ENCODE data around the gene KRT71.

Gene KRT71

DNA sequence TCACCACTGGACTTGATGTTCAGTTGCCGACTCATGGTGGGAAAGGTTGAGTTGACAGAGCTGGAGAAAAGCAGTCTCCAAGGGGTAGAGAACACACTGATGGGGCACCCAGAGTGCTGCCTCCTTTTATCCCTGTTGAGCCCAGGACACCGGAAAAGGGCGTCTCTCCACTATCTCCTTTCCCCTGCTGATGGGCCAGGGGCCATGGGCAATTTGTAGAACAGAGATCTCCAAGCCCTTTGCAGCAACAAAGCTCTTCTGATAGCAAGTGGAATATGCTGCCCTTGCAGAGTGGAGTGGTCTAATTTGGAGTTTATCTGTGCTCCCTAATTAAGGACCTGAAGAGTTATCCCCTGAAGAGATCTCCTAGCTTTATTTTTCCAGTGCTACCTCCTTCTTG lies 20.8 kb upstream of the KRT71 start, which contains the start of gene KRT74:
KRT74 (minus strand) TSS at position 101 of the 400 bp plus-strand sequence; CDS start at position 35, 66 bp downstream.
- no peak for DNase-seq

DNA sequence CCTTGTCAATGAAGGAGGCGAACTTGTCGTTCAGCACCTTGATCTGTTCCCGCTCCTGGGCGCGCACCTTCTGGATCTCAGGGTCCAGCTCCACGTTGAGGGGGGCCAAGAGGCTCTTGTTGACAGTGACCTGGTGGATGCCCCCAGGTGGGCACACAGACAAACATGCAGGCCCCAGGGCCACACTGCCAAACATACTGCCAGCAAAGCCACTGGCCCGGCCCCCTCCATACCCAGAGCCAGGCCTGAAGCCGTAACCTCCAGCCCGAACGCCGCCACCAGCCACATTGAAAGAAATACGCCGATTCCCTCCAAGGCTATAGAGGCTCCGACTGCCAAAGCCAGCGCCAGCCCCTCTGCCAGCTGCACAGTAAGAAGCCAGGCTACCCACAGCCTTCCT lies 20.4 kb upstream of the KRT71 start:
- DNase-seq, result no peak

DNA sequence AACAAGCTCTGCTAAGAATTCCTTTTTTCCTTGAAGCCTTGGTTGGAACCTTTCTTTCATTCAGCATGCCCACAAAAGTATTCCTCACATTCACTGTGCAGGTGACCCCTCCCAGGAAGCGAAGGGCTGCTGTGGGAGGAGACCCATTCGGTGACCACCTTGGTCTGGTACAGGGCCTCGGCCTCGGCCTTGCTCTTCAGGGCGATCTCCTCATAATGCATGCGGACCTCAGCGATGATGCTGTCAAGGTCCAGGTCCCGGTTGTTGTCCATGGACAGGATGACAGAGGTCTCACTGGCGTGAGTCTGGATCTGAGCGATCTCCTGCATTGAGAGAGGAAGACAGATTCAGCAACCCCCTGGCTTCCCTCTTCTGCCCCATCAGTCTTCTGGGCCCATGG lies 17.6 kb upstream of the KRT71 start:
- no peak for DNase-seq

DNA sequence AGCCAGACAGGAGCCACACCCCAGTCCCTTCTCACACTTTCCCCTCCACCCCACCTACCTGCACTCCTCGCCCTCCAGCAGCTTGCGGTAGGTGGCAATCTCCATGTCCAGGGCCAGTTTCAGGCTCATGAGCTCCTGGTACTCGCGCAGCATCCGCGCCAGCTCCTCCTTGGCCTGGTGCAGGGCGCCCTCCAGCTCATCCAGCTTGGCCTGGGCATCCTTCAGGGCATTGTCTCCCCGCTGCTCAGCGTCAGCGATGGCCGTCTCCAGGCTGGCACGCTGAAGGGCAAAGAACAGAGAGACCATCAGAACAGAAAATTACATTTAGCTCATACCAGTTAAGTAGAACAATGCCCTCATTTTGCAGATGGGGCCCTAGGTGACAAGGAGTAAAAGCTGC lies 15.2 kb upstream of the KRT71 start:
- no peak for DNase-seq

DNA sequence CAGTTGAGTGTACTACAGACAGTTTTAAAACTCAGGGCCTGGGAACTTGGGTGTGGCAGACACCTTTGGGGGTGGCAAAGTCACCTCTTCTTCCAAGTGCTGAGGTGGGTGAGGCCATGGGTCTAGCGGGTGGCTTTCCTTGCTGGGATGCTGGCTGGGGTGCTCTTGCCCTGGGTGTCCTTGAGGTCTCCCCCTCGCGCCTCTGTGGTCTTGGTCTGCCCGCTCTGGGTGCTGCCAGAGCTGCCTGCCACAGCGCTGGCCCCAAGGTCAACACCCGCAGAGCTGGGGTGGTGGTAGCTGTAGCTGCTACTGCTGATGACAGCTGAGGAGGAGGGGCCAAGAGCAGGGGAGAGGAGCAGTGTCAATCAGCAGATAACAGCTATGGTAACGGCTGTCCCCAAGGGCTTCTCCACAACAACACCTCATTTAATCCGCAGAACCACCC lies 13.9 kb upstream of the KRT71 start:
- peak; percentile 27 for DNase-seq

DNA sequence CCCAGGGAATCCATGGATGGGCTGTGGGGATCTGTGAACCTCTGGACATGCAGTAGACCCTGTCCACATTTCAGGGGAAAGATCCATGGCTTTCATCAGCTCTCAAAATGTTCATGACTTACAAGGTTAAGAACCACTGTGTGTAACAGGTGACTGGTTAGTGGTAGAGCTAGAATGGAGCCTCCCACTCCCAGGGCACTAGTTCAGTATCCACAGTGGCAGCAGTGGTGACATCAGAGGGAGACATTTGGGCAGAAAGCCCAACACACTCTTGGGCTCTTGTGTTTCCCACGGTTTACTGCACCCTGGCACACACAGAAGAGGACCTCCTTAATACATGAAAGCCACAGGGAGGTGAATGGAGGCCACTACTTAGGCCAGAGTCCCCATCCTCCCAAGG lies 11.6 kb upstream of the KRT71 start:
- no peak for DNase-seq

DNA sequence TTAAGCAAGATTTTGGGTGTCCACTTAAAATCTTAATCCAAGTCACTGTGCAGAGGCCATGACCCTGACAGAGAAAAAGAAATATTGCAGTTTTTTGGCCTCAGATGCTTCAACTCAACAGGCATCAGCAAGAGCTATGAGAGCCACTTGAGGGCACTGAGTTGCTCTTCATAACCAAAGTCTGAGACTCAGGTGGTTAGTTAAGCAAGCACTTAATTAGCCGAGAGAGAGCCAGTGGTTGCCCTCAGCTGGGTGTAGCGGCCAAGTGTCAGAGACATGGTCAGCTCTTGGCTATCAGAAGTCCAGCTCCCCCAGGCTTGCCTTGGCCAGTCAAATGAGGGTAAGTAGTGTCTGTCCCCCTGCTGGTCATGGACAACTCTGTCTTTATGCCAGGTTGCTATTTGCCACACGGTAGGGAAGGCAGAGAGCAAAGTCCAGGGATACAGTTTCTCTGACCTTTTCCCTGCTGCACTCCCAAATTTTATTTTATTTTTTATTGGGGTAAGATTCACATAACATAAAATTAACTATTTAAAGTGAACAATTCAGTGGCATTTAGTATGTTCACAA lies 9.0 kb upstream of the KRT71 start:
- no peak for DNase-seq

DNA sequence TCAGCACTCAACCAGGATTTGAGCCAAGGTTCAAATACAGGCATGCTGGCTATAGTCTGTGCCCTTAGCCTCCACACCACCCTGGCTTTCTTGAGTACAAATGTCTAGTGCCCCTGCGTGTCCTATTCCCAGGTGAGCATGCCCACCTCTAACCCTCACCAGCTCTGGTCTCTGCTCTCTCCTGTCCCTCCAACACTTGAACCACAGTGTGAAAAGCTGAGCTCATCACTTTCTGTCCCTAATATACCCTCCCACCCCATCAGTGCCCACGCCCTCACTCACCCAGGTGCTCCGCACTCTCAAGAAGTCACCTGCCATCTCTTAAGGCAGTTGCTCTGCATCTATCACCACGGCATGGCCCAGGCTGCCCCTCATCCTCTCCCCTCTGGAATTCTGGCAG lies 7.0 kb upstream of the KRT71 start:
- DNase-seq, result no peak

DNA sequence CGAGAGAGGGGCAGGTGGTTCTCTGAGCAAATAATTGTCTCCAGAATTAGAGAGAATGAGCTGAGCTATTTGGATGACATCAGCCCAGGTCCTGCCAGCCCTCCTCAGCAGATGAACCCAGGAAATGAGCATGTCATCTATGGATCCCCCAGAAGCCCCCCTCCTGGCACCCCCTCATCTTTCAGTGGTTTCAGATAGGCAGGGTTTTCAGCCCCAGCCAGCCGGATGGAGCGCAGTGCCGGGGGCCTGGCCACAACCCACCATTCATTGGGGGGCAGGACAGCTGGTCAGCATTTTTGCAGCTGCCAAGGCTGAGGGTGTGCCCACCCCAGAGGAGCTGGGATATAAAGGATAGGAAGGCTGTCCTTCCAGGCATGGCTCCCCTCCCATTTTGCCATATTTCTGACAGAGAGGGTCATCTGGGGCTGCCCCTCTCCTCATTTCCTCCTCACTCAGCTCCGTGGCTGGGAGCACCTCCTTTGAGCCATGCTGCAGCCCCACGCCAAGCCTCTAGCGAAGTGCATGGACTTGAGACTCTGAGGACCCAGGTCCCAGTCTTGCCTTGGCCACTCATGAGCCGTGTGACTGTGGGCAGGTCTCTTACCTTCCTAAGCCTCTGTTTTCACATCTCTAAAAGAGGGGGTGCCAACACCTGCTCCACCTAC lies 6.0 kb upstream of the KRT71 start:
- no peak for DNase-seq

DNA sequence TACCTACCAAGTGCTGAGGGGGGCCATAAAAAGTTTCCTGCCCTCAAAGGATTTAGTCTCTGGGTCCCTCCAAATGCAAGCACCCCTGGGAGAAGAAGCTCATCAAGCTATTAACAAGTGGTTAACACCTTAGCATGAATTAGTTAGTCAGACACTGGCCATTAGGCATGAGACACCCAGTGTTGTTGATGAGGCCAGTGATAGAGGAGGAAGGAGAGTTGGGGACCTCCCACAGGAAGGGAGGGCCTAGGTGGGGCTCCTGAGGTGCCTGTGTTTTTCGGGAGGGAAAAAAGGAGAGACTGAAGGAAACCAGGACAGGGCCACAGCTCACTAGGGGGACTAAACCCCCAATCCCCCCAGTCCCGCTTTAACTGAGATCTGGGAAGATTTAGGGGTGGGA lies 4.5 kb upstream of the KRT71 start:
- no peak for DNase-seq

DNA sequence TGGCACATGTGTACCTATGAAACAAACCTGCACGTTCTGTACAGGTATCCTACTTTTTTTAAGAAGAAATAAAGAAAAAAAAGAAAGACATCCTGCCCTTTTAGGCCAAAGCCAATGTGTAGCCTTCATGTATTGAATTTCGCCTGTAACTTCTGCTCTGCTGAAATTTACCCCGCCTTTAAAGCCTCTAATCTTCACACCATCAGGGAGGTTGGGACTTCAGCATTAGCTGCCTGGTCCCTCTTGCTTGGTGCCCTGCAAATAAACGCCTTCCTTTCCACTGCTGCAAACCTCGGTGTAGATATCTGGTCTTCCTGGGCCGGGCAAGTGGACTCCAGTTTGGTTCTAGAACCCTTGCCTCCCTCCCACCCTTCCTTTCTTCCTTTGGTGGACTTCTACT lies 2.6 kb upstream of the KRT71 start:
- DNase-seq, result no peak

DNA sequence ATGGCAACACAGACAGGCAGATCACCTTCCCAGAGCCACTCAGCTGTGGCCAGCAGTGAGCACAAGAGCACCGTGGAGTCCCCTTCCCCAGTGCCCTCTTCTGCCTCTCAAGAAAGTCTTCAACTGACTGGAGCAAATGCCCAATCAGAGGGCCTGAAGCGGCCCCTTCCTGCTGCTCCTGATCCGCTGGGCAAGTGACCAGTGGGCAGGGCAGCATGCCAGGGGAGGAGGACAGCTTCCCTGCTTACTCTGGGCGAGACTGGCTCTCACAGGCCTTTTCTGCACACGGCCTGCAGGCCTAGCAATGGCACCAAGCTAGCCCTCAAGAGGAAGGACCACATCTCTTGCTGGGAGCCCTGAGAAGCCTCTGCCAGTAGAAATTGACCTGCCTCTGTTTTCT lies 890 bp downstream of the KRT71 start:
- no peak for DNase-seq

DNA sequence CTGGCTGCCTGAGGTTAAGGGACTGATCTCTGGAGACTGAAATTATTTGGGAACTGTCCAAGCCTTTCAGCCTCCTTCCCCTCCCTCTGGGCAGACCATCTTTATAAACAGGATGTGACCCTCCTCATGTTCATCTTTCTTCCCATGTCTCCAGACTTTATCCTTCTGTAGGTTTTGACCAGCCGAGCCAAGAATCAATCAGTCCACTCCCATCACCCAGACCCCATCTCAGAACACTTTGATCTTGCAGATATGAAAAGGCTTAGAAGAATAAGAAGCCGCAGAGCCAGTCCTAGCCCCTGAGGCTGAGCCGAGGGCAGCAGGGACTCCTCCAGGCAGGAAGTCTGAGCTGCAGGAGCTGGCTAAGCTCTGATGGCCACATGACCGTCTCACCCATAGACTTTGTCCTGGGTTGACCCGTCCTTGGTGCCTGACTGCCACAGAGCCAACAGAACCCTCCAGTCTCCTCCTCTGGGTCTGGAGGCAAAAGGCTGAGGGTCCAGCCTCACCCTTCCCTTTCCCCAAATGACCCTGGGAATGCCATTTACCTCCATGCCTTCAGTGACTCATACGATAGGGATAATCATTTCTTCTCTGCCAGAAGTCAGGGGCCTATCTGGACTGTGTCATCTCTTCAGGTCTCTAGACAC lies 1.6 kb downstream of the KRT71 start:
- DNase-seq, result no peak

DNA sequence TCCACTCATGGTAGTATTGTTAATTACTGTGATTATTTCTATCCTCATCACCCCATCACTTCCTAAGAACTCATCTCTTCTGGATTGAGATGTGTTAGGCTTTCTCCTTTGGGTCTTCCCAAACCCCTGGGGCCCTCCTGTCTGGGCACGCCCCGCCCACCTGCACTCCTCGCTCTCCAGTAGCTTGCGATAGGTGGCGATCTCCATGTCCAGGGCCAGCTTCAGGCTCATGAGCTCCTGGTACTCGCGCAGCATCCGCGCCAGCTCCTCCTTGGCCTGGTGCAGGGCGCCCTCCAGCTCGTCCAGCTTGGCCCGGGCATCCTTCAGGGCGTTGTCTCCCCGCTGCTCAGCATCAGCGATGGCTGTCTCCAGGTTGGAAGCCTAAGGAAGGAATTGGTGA lies 6.8 kb downstream of the KRT71 start:
- DNase-seq, result no peak

DNA sequence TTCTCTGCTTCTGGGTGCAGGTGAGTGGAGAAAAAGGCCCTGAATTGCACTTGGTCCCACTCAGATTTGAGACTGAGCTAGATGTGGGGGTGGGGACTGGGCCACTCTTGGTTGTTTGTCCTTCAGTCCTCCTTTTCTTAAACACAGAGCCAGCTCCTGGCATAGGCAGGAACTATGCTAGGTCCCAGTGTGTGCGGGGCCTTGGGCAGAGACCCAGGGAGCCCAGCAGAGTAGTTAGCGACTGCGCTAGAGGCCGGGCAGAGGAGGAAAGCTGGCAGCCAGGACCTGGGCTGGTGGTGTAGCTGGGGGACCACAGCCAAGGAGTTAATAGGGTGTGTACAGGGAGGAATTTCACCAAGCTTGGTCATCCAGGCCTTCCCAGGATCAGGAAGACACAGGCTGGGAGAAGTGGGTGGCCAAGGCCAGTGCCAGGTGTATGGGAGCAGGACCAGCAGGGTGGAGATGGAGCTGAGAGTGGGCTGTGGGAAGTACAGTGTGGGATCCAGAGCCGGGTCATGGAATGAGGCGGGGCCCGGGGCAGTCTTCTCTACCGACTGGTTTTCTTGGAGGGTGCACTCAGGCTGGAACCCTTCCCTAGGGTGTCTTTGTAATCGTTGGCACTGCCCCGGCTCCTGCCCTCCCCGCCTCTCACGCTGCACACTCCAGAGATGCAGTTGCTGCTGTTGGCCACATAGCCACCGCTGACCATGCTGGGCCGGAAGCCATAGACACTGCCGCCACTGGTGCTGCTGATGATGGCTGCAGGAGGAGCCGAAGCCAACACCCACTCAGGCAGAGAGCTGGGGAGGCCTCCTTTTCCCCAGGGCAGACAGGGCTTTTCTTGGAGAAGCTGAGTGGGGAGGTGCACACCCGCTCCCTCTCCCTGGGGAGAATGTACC lies 8.7 kb downstream of the KRT71 start:
- DNase-seq, result no peak

DNA sequence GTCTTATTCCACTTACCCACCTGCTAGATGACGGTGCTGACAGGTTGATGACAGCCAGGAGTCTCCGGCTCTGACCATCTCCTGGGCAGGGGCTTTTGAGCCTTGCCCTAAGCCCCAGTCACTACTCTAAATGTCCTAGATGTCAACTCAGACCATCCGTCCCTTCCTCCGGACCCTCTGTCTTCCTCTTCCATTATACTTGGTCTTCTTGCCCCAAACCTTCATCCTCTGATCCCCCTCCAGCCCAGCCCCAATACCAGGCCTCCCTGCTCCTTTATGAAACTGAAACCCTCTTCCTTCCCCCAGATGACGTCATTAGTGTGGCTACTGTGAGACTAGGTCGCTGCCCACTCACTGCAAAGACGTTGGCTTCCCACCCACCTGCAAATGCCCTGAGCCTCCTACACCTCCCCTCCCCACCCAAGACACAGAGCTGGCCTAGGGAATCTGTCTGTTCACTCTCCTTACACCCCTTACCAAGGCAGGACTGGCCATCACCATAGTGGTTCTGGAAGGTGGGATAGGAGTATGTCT lies 10.1 kb downstream of the KRT71 start:
- no peak for DNase-seq

DNA sequence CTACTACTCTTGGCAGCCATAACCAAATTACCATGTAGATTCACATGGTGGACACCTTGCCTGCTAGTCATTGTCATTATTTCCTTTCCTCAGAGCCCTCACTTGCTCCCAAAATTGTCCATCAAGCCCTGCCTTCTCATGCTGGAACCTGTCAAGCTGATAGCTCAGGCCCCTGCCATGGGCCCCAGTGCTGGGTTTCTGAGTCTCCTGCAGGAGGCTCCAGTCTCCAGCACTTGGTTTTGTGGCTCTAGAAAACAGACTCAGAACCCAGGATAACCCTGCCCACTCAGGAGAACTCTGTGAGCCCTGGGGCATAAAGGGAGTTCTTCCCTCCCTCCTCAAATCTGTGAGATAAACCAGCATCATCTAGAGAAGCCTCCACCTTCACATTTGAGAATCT lies 10.8 kb downstream of the KRT71 start:
- DNase-seq, result no peak

DNA sequence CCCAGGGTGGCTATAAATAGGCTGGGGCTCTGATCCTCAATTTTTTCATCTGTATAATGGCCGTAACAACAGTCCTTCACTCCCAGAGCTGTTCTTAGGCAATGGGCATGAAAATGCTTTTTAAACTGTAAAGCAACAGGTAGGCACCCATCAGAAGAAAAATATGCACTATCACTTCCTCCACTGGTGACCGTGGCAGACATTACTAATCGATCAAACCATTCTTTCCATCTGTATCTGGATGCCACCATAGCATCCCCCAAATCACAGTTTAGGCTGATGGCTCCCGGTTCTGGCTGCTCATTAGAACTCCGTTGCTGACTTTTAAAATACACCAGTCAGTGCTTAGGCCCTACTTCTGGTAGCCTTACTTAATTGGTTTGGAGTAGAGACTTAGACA lies 11.2 kb downstream of the KRT71 start:
- no peak for DNase-seq

DNA sequence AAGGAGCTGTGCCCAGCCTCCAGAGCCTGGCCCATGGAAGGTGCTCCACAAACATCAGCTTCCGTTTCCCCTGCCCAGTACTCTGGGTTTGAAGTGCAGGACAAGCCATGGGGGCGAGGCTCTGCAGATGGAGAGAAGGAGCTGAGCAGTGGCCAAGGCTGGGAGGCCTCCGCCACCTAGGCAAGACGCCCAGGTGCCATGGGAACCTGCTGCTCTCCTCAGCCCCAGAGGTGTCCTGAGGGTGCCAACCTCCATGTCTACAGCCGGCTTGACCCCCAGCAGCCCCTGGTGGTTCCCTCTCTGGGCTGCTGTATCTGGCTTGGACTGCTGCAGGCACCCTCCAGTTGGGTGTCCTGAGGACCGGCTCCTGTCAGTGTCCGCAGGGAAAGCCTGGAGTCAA lies 12.4 kb downstream of the KRT71 start:
- DNase-seq, result no peak

DNA sequence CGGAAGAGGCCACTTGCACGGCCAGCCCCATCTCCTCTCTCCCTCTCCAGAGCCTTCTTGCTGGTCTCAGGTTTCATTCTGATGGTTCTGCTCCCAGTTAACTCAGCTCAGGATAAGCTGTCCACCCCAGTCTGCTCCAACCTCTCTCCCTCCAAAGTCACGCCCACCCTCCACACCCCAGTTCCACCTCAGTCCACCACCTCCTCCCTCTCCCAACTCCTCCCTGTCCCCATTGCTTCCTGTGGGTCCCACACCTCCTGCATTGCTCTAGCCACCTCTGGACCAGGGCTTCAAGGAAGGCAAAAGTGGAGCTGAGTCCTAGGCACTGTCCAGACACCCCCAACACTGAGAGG lies 13.1 kb downstream of the KRT71 start:
- DNase-seq, result no peak

DNA sequence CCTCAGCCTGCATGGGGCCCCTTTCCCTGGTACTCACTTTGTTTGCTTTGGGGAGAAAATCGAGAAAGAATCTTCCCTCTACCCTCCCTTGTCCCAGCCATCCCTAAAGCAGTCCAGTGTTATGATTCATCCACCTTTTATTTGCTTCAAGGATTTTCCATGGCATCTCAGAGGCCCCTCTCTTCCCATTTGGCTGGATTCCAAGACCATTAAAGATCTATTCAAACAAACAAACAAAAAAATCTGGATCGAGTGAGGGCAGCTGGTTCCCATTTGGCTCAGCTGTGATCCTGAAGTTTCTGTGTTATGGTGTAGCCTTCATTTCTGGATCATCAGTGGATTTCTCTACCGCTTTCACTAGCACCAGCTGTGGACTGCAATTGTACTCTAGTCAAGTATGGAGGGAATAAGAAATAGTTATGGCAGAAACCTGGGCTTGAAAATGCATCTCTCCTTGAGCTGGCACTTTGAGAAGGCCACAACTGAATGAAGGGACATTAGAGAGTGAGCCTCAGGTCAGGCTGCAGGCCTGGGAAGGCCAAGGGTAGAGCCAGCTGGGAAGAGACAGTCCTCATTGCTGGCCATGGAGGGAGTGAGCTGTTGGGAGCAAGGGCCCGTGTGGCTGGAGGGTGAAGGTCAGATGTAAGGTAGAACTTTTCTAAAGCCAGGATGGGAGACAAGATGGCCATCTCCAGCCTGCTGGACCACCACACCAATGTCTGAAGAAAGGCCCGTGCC lies 13.7 kb downstream of the KRT71 start:
- DNase-seq, result no peak

DNA sequence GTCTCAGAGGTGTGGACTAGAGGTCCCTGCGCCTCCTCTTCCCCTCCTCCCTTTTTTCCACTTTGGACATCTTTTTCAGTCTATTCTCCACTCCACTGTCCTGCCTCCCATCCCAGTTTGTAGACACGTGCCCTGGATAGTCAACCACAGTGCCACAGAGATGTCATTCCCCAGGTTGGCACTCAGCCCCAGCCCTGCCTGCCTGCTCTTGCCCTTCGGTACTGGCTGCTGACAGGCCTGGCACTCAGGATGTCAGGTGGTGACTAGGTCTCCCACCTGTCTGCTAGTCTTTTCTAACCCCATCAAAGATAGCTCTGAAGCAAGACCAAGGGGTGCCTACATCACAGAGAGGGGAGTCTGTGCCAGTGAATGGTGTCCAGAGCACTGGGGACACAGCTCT lies 15.8 kb downstream of the KRT71 start:
- DNase-seq, result no peak

DNA sequence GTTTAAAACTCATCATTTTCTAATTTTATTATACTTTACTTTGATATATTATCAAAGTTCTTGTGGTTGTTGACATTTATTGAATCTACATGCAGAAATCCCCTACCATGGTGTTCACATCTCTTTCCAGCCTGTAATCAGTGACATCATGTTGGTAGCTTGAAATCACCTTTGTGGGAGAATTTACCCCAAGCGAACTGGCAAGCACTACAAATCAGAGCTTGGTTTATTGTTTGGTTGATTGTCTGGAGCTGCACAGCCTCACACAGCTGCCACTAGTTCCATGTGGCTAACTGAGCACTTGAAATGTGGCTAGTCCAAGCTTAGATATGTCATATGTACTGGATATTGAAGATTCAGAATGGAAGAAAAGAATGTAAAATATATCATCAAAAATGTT lies 17.4 kb downstream of the KRT71 start:
- peak; percentile 27 for DNase-seq

Data from NCI-H524 treated with DMSO at 0.1 percent for 48 hours (cell line).